ENCODE measurements around the gene DYSF.
A peak's percentile ranks its signal among the peaks of the same experiment; 100 is the strongest.

The DYSF gene

GRCh38 chr2:71466301-71467179, 13.2 kb downstream of the DYSF start:
- no peak overlapping the region for H3K9ac ChIP-seq (ENCODE audit: low read length)

DNA sequence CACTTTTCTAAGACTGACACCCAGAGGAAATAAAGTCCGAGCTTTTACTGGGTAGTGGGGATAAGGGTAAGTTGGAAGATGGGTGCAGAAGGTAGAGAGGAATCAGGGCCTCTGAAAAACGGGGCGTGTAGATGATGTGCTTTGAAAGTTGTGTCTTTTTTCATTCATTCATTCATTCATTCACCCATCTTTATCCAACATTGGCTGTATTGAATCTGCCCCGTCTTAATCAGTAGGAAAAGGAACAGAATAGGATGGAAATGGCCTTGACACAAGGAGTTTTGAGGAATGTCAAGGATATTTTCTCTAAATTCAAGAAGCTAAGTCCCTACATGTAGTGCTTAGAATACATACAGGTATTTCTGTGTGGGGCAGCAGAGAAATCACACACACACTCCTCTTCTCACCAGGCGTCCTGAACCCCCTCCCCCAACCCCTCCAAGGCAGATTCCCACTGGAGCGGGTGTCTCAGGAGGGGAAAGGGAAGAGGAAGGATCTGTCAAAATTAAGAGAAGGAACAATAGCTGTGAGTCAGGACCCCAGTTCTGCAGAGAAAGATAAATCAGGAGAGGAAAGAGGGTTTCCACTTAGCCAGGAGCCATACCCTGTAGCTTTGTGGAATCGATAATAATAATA, 13.9 kb downstream of the DYSF start:
- Histone ChIP-seq H3K9me2 (replicated peaks; ENCODE audit: insufficient read depth, low read length) (no peaks in the 10 kb centered on the region), H3K36me3 (replicated peaks; ENCODE audit: insufficient read depth, low read length) (no peaks in the 10 kb centered on the region), H2AFZ (ENCODE audit: low read length) (peak overlapping the region; percentile 67; the same call in 1 of the 2 replicates), H3K4me2 (ENCODE audit: low read depth, low read length) (peak overlapping the region; percentile 92), H3K79me2 (ENCODE audit: low read length) (no peaks in the 10 kb centered on the region), H4K20me1 (ENCODE audit: insufficient read depth, low read length) (no peaks in the 10 kb centered on the region), H3K4me3 (ENCODE audit: low read length) (peak overlapping the region; percentile 71), H3K27me3 (replicated peaks; ENCODE audit: insufficient read depth, low read length) (peaks cover 56% of the 10 kb centered on the region), H3F3A (ENCODE audit: insufficient read depth, low read length) (no peaks in the 10 kb centered on the region), H3K27ac (ENCODE audit: low read length) (no peak overlapping the region), H3K9me3 (replicated peaks; ENCODE audit: insufficient read depth, low read length) (no peaks in the 10 kb centered on the region), H3K4me1 (ENCODE audit: low read length) (no peaks in the 10 kb centered on the region), H3K9ac (ENCODE audit: low read length) (no peak overlapping the region)
- DNase-seq = no peak
- TF ChIP-seq EZH2 (optimal IDR thresholded peaks at IDR 0.05; ENCODE audit: low read depth, low read length) = no peak
- TF ChIP-seq, protein P1, sequence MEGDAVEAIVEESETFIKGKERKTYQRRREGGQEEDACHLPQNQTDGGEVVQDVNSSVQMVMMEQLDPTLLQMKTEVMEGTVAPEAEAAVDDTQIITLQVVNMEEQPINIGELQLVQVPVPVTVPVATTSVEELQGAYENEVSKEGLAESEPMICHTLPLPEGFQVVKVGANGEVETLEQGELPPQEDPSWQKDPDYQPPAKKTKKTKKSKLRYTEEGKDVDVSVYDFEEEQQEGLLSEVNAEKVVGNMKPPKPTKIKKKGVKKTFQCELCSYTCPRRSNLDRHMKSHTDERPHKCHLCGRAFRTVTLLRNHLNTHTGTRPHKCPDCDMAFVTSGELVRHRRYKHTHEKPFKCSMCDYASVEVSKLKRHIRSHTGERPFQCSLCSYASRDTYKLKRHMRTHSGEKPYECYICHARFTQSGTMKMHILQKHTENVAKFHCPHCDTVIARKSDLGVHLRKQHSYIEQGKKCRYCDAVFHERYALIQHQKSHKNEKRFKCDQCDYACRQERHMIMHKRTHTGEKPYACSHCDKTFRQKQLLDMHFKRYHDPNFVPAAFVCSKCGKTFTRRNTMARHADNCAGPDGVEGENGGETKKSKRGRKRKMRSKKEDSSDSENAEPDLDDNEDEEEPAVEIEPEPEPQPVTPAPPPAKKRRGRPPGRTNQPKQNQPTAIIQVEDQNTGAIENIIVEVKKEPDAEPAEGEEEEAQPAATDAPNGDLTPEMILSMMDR (IDR thresholded peaks at IDR 0.05; ENCODE audit: low read length) = no peak
- TF ChIP-seq EZH2phosphoT487 (IDR thresholded peaks at IDR 0.05; ENCODE audit: low read length) = no peak

More at GRCh38 chr2:71466301-71467179, 13.2 kb downstream of the DYSF start:
- Histone ChIP-seq H3K27ac (ENCODE audit: low read length) (no peak overlapping the region), H2AFZ (ENCODE audit: low read length) (peak overlapping the region; percentile 67), H3F3A (ENCODE audit: insufficient read depth, low read length) (no peaks in the 10 kb centered on the region), H4K20me1 (ENCODE audit: insufficient read depth, low read length) (no peaks in the 10 kb centered on the region), H3K79me2 (ENCODE audit: low read length) (no peaks in the 10 kb centered on the region), H3K4me1 (ENCODE audit: low read length) (no peaks in the 10 kb centered on the region), H3K4me3 (ENCODE audit: low read length) (peak overlapping the region; percentile 71), H3K27me3 (replicated peaks; ENCODE audit: insufficient read depth, low read length) (peaks cover 56% of the 10 kb centered on the region), H3K9me3 (replicated peaks; ENCODE audit: insufficient read depth, low read length) (no peaks in the 10 kb centered on the region), H3K36me3 (replicated peaks; ENCODE audit: insufficient read depth, low read length) (no peaks in the 10 kb centered on the region), H3K4me2 (ENCODE audit: low read depth, low read length) (peak overlapping the region; percentile 92), H3K9me2 (replicated peaks; ENCODE audit: insufficient read depth, low read length) (no peaks in the 10 kb centered on the region)
- no peak for DNase-seq
- no peak for TF ChIP-seq EZH2 (optimal IDR thresholded peaks at IDR 0.05; ENCODE audit: low read depth, low read length)
- TF ChIP-seq, protein P1 (IDR thresholded peaks at IDR 0.05; ENCODE audit: low read length) = no peak
- no peak for TF ChIP-seq EZH2phosphoT487 (IDR thresholded peaks at IDR 0.05; ENCODE audit: low read length)

- no peaks in the 10 kb centered on the region for H3F3A ChIP-seq (ENCODE audit: insufficient read depth, low read length)
- no peak overlapping the region for H3K9ac ChIP-seq (ENCODE audit: low read length)
- no peaks in the 10 kb centered on the region for H3K9me3 ChIP-seq (replicated peaks; ENCODE audit: insufficient read depth, low read length)
- H3K4me3 ChIP-seq (ENCODE audit: low read length) = no peak overlapping the region
- no peaks in the 10 kb centered on the region for H3K36me3 ChIP-seq (replicated peaks; ENCODE audit: insufficient read depth, low read length)
- H3K4me2 ChIP-seq (ENCODE audit: low read depth, low read length) = no peak overlapping the region
- no peaks in the 10 kb centered on the region for H3K79me2 ChIP-seq (ENCODE audit: low read length)
- H4K20me1 ChIP-seq (ENCODE audit: insufficient read depth, low read length) = no peaks in the 10 kb centered on the region
- H3K27ac ChIP-seq (ENCODE audit: low read length) = no peak overlapping the region
- TF ChIP-seq, protein P1 (IDR thresholded peaks at IDR 0.05; ENCODE audit: low read length) = no peak
- no peak for TF ChIP-seq EZH2phosphoT487 (IDR thresholded peaks at IDR 0.05; ENCODE audit: low read length)
- TF ChIP-seq EZH2 (optimal IDR thresholded peaks at IDR 0.05; ENCODE audit: low read depth, low read length) = no peak
- no peak for DNase-seq
- no peaks in the 10 kb centered on the region for H3K9me2 ChIP-seq (replicated peaks; ENCODE audit: insufficient read depth, low read length)
- H2AFZ ChIP-seq (ENCODE audit: low read length) = no peak overlapping the region
- no peaks in the 10 kb centered on the region for H3K4me1 ChIP-seq (ENCODE audit: low read length)
- H3K27me3 ChIP-seq (replicated peaks; ENCODE audit: insufficient read depth, low read length) = peaks cover 53% of the 10 kb centered on the region
These were observed 15.1 kb downstream of the DYSF start for GRCh38 chr2:71468279-71469015.
